ENCODE measurements around the gene KRTAP19-3. TPM values are rescaled to one million over a fixed set of nuclear protein-coding genes. Genes with fewer than 3 reads are reported as not detected.

Gene KRTAP19-3
- total RNA-seq, 1 experiment from 2014 or later: not detected

DNA sequence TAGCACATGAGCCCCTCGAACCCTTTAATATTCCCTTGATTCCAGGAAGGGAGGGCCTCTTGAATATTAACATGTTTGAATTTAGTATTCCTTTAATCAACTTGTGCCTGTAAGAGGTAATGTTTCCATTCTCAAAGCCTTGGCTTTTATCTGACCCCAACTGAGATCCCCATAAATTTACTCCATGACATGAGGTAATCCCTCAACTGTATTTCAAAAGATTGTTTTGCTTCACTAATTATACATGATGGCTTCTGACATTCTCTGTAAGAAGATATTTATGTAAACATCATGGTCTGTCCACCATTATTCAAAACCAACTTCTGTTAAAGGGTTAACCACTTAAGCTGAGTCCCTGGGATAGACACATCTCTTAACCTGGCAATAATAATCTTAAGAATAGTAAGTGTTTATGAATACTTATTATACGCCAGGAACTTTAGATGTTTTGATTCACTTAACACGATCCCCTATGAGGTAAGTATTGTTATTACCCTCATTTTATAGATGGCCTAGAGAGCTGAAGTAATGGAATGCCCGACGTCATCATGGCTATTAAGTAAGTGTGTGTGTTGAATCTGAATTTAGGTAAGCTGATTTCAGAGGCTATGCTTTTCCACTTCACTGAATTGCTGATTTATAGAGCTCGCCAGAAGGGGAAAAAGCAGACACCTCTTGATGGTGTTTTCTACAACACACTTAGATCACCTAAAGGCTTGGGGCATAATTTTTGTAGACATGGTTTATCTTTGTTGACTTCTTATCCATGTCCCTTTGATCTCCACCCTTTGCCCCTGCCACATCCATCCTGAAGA is 22.7 kb downstream of the KRTAP19-3 start:
- Histone ChIP-seq H3K36me3 (ENCODE audit: insufficient read depth, low read length, poor library complexity, severe bottlenecking) (no peaks in the 10 kb centered on the region), H3K27me3 (replicated peaks; ENCODE audit: insufficient read depth, low read depth, low read length, poor library complexity) (no peaks in the 10 kb centered on the region), H3K9me3 (ENCODE audit: low read depth, low read length, poor library complexity, severe bottlenecking) (no peaks in the 10 kb centered on the region), H3K4me3 (ENCODE audit: low read depth, low read length, poor library complexity, severe bottlenecking) (no peak overlapping the region), H3K27ac (ENCODE audit: low read depth, low read length, poor library complexity, severe bottlenecking) (no peak overlapping the region), H3K4me1 (ENCODE audit: insufficient read depth, low read length, poor library complexity, severe bottlenecking) (no peaks in the 10 kb centered on the region)
- no TSS peak for BruUV-seq (replicated peaks)
- CTCF ChIA-PET: no interaction called here
- intact Hi-C loops (cut with micrococcal nuclease; ENCODE audit: unreplicated experiment): loop anchor here (10.0 kb wide), 1 partner anchor 124 kb away; the partner anchor contains the start of gene KRTAP23-1
- no peak for DNase-seq (ENCODE audit: low spot score)
- no peak for TF ChIP-seq EZH2 (IDR thresholded peaks at IDR 0.05; ENCODE audit: borderline replicate concordance, low read depth, low read length, poor library complexity, severe bottlenecking)
- TF ChIP-seq, protein P1, sequence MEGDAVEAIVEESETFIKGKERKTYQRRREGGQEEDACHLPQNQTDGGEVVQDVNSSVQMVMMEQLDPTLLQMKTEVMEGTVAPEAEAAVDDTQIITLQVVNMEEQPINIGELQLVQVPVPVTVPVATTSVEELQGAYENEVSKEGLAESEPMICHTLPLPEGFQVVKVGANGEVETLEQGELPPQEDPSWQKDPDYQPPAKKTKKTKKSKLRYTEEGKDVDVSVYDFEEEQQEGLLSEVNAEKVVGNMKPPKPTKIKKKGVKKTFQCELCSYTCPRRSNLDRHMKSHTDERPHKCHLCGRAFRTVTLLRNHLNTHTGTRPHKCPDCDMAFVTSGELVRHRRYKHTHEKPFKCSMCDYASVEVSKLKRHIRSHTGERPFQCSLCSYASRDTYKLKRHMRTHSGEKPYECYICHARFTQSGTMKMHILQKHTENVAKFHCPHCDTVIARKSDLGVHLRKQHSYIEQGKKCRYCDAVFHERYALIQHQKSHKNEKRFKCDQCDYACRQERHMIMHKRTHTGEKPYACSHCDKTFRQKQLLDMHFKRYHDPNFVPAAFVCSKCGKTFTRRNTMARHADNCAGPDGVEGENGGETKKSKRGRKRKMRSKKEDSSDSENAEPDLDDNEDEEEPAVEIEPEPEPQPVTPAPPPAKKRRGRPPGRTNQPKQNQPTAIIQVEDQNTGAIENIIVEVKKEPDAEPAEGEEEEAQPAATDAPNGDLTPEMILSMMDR (conservative IDR thresholded peaks at IDR 0.05; ENCODE audit: low read depth, low read length): no peak
- POLR2A ChIA-PET (ENCODE audit: low non-redundant PET): no interaction called here

DNA sequence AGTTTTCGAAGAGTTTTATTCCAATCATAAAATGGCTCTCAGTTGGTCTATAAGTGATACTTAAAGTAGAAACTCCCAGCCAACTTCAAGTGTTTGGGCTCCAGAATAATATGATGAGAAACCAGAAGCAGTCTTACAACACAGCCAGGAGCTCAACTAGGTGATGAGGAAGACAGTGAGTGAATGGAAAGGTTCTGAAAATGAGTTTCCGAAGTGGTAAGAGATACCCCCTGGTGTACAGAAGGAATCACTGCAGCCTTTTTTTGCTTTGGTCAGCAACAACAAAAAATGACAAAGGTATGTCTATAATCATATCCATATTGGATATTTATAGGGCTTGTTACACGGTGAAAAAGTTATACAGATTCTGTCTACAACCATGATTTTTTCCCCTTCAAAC is 28.1 kb downstream of the KRTAP19-3 start:
- BruUV-seq (replicated peaks): no TSS peak
- Histone ChIP-seq H3K27ac (ENCODE audit: low read depth, low read length, poor library complexity, severe bottlenecking) (no peak overlapping the region), H3K4me3 (ENCODE audit: low read depth, low read length, poor library complexity, severe bottlenecking) (no peak overlapping the region), H3K27me3 (replicated peaks; ENCODE audit: insufficient read depth, low read depth, low read length, poor library complexity) (no peaks in the 10 kb centered on the region), H3K9me3 (ENCODE audit: low read depth, low read length, poor library complexity, severe bottlenecking) (no peaks in the 10 kb centered on the region), H3K36me3 (ENCODE audit: insufficient read depth, low read length, poor library complexity, severe bottlenecking) (no peaks in the 10 kb centered on the region), H3K4me1 (ENCODE audit: insufficient read depth, low read length, poor library complexity, severe bottlenecking) (no peaks in the 10 kb centered on the region)
- ChIA-PET POLR2A (ENCODE audit: low non-redundant PET) (no interaction called here), CTCF (no interaction called here)
- no peak for TF ChIP-seq EZH2 (IDR thresholded peaks at IDR 0.05; ENCODE audit: borderline replicate concordance, low read depth, low read length, poor library complexity, severe bottlenecking)
- TF ChIP-seq, protein P1 (conservative IDR thresholded peaks at IDR 0.05; ENCODE audit: low read depth, low read length): peak; percentile 71
- DNase-seq (ENCODE audit: low spot score): peak; percentile 21
- intact Hi-C loops (cut with micrococcal nuclease; ENCODE audit: unreplicated experiment): loop anchor here (10.0 kb wide), 1 partner anchor 119 kb away; the partner anchor contains the start of gene KRTAP23-1

DNA sequence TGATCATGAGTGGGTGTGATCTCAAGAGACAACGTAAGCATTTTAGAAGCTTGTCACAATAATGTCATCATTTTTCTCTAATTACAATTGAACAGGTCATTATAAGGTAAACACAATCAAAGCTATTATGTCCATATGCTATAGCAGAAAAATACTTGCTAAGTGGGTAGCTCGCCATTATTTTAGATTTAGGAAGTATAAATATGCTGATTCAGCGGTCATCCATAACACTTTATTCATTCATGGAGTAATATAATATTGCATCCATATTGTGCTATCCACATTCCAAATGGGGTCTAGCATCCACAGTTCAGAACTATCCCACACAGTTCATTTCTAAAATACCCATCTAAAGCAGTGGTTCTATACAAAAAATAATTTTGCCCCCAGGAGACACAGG is 43.3 kb downstream of the KRTAP19-3 start:
- H3K27me3 ChIP-seq (replicated peaks; ENCODE audit: insufficient read depth, low read depth, low read length, poor library complexity): peaks cover 12% of the 10 kb centered on the region
- no peak for DNase-seq (ENCODE audit: low spot score)
- H3K4me1 ChIP-seq (ENCODE audit: insufficient read depth, low read length, poor library complexity, severe bottlenecking): no peaks in the 10 kb centered on the region
- no peak overlapping the region for H3K4me3 ChIP-seq (ENCODE audit: low read depth, low read length, poor library complexity, severe bottlenecking)
- ChIA-PET POLR2A (ENCODE audit: low non-redundant PET) (no interaction called here), CTCF (no interaction called here)
- no peaks in the 10 kb centered on the region for H3K36me3 ChIP-seq (ENCODE audit: insufficient read depth, low read length, poor library complexity, severe bottlenecking)
- intact Hi-C loops (cut with micrococcal nuclease; ENCODE audit: unreplicated experiment): no loop called here
- H3K9me3 ChIP-seq (ENCODE audit: low read depth, low read length, poor library complexity, severe bottlenecking): no peaks in the 10 kb centered on the region
- BruUV-seq (replicated peaks): no TSS peak
- H3K27ac ChIP-seq (ENCODE audit: low read depth, low read length, poor library complexity, severe bottlenecking): no peak overlapping the region
- TF ChIP-seq EZH2 (IDR thresholded peaks at IDR 0.05; ENCODE audit: borderline replicate concordance, low read depth, low read length, poor library complexity, severe bottlenecking): no peak
- TF ChIP-seq, protein P1 (conservative IDR thresholded peaks at IDR 0.05; ENCODE audit: low read depth, low read length): no peak
